NT2/D1 (cell line): Measurements from ENCODE around the gene CCL26.
"Not testable (repeated sequence)": the region's sequence is repeated elsewhere in the genome, so short reads cannot be mapped to it uniquely, and the experiment has no call there.

Source experiments
- DNase-seq: peaks from one replicate; pipeline ENCODE4 v3.0.0-alpha.2; 2011; ENCODE audit warnings: low read depth, low spot score
- H3K27me3 ChIP-seq: 2 replicates; pipeline ENCODE4 v1.6.0; 2011; ENCODE audit warnings: mild to moderate bottlenecking; ENCODE audit not compliant: insufficient read length, insufficient read depth
- H3K36me3 ChIP-seq: 2 replicates; pipeline ENCODE4 v1.6.1; 2011; ENCODE audit warnings: mild to moderate bottlenecking, low read length, mixed read lengths; ENCODE audit not compliant: insufficient read depth, insufficient read length
- H3K4me1 ChIP-seq: 2 replicates; pipeline ENCODE4 v1.5.1; 2011; ENCODE audit not compliant: insufficient read depth, insufficient read length
- H3K4me3 ChIP-seq: 2 replicates; pipeline ENCODE4 v1.5.1; 2011; ENCODE audit warnings: low read depth; ENCODE audit not compliant: insufficient read length
- H3K9ac ChIP-seq: 2 replicates; pipeline ENCODE4 v1.6.0; 2011; ENCODE audit warnings: low read depth; ENCODE audit not compliant: insufficient read length
- H3K9me3 ChIP-seq: 2 replicates; pipeline ENCODE4 v1.5.1; 2011; ENCODE audit warnings: mild to moderate bottlenecking, low read length; ENCODE audit not compliant: insufficient read depth
- SUZ12 ChIP-seq: IDR thresholded peaks from 2 replicates; pipeline ENCODE4 v1.6.1; 2011; ENCODE audit not compliant: insufficient read length, insufficient read depth; ENCODE audit errors: extremely low read depth
- YY1 ChIP-seq: IDR thresholded peaks from 2 replicates; pipeline ENCODE4 v1.6.1; 2011; ENCODE audit not compliant: insufficient read length, insufficient read depth
- ZNF274 ChIP-seq: IDR thresholded peaks from 2 replicates; pipeline ENCODE4 v1.6.1; 2011; ENCODE audit warnings: mild to moderate bottlenecking, low read depth, low read length

Gene CCL26

DNA sequence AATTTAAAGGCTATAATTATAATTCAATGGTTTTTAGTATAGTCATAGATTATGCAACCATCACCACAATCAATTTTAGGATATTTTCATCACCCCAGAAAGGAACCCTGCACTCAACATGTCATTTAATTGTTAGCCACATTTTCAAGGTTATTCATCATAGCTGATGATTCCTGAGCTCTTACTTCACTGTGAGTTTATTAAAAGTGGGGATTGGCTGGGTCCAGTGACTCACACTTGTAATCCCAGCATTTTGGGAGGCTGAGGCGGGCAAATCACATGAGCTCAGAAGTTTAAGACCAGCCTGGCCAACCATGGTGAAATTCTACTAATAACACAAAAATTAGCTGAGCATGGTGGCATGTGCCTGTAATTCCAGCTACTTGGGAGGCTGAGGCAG is 787 bp downstream of the CCL26 start:
- Histone ChIP-seq H3K36me3 (no peaks in the 10 kb centered on the region), H3K9ac (no peak overlapping the region), H3K4me3 (no peak overlapping the region), H3K27me3 (no peaks in the 10 kb centered on the region), H3K9me3 (no peaks in the 10 kb centered on the region), H3K4me1 (peaks cover 3% of the 10 kb centered on the region)
- no peak for TF ChIP-seq ZNF274
- no peak for TF ChIP-seq YY1
- TF ChIP-seq SUZ12 = no peak
- no peak for DNase-seq

DNA sequence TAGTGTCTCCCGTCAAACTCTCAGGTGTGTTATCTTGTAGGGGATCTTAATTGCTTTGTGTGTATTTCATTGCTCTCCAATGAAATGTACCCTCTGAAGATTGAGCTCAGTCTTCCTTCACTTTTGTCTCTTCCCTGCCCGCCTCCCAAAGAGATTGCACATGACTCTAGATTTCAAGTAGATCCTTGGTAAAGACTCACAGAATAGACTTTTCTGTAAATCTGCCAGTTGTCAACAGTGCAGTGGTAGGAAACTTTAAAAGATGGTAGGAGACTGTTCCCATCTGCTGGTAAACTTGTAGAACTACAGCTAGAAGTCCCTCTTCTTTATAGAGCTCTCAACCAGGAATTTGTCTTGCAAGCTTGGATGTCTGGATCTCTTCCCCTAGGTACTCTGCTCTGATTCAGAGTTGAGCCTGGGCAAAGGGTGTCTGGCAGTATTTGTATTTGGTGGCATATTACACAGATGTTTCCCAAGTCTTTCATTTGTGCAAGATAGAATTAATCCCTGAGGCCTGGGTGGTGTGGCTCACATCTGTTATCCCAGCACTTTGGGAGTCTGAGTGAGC is 9.6 kb downstream of the CCL26 start:
- Histone ChIP-seq H3K4me3 (no peak overlapping the region), H3K4me1 (no peaks in the 10 kb centered on the region), H3K27me3 (no peaks in the 10 kb centered on the region), H3K9me3 (no peaks in the 10 kb centered on the region), H3K36me3 (no peaks in the 10 kb centered on the region), H3K9ac (no peak overlapping the region)
- no peak for DNase-seq
- TF ChIP-seq SUZ12 (no peak), ZNF274 (no peak), YY1 (no peak)

DNA sequence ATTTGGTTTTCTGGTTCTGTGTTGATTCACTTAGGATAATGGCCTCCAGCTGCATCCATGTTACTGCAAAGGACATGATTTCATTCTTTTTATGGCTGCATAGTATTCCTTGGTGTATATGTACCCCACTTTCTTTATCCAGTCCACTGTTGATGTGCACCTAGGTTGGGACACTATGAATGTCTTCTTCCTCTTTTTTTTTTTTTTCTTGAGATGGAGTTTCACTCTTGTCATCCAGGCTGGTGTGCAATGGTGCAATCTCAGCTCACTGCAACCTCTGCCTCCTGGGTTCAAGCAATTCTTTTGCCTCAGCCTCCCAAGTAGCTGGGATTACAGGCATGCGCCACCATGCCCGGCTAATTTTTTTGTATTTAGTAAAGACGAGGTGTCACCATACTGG is 10.2 kb downstream of the CCL26 start:
- H3K9me3 ChIP-seq, H3K4me1 ChIP-seq, DNase-seq, H3K9ac ChIP-seq, H3K27me3 ChIP-seq, H3K36me3 ChIP-seq, H3K4me3 ChIP-seq: not testable (repeated sequence)

DNA sequence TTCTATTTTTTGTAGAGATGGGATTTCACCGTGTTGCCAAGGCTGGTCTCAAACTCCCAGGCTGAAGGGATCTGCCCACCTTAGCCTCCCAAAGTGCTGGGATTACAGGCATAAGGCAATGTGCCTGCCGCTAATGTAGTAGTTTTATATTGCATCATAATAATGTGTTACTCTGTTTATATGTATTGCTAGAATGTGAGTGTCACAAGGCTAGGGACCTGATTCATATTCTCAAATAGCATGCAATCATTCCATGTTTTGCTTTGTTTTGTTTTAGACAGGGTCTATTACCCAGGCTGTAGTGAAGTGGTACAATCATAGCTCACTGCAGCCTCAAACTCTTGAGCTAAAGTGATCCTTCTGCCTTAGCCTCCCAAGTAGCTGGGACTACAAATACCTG is 13.5 kb downstream of the CCL26 start:
- H3K9ac ChIP-seq = no peak overlapping the region
- TF ChIP-seq YY1 (no peak), ZNF274 (no peak), SUZ12 (no peak)
- no peak for DNase-seq
- no peak overlapping the region for H3K4me3 ChIP-seq
- no peaks in the 10 kb centered on the region for H3K4me1 ChIP-seq
- H3K36me3 ChIP-seq = no peaks in the 10 kb centered on the region
- H3K27me3 ChIP-seq = no peaks in the 10 kb centered on the region
- H3K9me3 ChIP-seq = no peaks in the 10 kb centered on the region

DNA sequence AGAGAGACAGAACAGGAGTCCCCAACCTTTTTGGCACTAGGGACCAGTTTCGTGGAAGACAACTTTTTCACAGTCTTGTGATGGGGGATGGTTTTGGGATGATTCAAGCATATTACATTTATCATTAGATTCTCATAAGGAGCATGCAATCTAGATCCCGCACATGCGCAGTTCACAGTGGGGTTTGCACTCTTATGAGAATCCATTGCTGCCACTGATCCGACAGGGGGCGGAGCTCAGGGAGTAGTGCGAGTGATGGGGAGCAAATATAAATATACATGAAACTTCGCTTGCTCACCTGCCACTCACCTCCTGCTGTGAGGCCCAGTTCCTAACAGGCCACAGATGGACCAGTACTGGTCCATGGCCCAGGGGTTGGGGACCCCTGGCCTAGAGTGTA is 14.2 kb downstream of the CCL26 start:
- no peak overlapping the region for H3K9ac ChIP-seq
- H3K4me1 ChIP-seq = no peaks in the 10 kb centered on the region
- H3K4me3 ChIP-seq = no peak overlapping the region
- no peak for DNase-seq
- TF ChIP-seq YY1 = no peak
- TF ChIP-seq ZNF274 = no peak
- TF ChIP-seq SUZ12 = no peak
- H3K9me3 ChIP-seq = no peaks in the 10 kb centered on the region
- no peaks in the 10 kb centered on the region for H3K27me3 ChIP-seq
- no peaks in the 10 kb centered on the region for H3K36me3 ChIP-seq

DNA sequence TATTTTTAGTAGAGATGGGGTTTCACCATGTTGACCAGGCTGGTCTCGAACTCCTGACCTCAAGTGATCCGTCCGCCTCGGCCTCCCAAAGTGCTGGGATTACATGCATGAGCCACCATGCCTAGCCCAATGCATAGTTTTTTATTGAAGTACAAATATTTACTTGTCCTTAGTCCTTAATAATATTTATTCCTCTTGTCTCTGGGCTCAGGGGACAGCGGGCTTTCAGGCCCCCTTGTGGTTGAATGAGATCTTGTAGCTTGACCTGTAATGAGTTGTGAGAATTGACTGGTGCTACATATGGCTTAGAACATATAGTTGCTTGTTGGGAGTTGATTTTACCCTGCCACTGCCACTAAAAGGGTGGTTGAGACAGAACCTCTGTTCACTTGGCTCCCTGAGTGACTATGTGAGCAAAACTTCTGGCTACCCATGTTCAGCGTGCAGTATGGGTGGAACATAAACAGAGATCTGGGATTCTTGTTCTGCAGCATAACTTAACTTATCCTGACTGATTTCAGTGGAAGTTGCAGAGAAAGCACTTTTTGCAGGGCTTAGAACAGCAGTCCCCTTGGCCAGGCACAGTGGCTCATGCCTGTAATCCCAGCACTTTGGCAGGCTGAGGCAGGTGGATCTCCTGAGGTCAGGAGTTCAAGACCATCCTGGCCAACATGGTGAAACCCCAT is 14.9 kb downstream of the CCL26 start:
- Histone ChIP-seq H3K9ac (no peak overlapping the region), H3K4me1 (no peaks in the 10 kb centered on the region), H3K4me3 (no peak overlapping the region), H3K27me3 (no peaks in the 10 kb centered on the region), H3K36me3 (no peaks in the 10 kb centered on the region), H3K9me3 (no peaks in the 10 kb centered on the region)
- DNase-seq = no peak
- no peak for TF ChIP-seq YY1
- no peak for TF ChIP-seq ZNF274
- no peak for TF ChIP-seq SUZ12

DNA sequence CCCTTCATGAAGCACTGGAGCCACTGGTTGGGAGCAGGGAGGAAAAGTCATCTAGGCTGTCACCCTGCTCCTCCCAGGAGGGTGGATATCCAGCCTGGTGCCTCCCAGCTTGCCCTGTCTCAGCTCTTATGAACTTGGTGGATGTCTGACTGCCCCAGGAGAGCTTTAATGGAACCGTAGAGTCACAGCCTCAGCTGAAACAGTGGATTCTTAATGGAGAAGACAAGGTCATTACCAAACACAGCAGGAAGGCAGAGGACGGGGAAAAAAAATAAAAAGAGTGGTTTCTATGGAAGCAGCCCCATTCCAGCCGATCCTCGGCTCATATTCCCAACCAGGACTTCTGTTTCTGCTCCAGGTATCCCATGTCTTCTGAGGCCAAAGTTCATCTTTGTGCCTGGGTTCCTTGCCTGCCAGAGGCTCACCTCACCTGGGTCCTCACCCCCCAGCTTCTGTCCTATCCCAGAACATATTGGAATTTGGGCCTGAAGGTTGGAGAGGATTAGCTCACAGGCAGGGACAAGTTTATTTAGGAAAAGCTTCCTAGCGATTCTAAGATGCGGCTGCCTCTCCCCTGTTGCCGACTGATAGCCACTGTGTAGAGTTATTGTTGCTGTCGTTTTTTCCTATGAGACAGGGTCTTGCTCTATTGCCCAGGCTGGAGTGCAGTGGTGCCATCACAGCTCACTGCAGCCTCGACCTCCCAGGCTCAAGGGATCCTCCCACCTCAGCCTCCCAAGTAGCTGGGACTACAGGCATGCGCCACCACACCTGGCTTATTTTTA is 15.6 kb downstream of the CCL26 start:
- no peak overlapping the region for H3K9ac ChIP-seq
- no peak overlapping the region for H3K4me3 ChIP-seq
- H3K4me1 ChIP-seq = no peaks in the 10 kb centered on the region
- TF ChIP-seq YY1 (no peak), ZNF274 (no peak), SUZ12 (no peak)
- H3K27me3 ChIP-seq = no peaks in the 10 kb centered on the region
- H3K36me3 ChIP-seq = no peaks in the 10 kb centered on the region
- DNase-seq = no peak
- H3K9me3 ChIP-seq = no peaks in the 10 kb centered on the region
